Lower leg skin (tissue), 4 donors: ENCODE measurements around the gene PISD. TPM values are rescaled to one million over a fixed set of nuclear protein-coding genes. Genes with fewer than 3 reads are reported as not detected.

Experiments used
- DNase-seq, 2 donors: peaks; one replicate each; pipeline ENCODE4 v3.0.0-alpha.2; 2019; ENCODE audit warnings: low spot score in 2 of 2
- H3K4me3 ChIP-seq: fragments of 200-600 bp; sonication (generic); 2 replicates; pipeline ENCODE4 v1.5.1; 2017; ENCODE audit warnings: mild to moderate bottlenecking, low read depth; ENCODE audit not compliant: poor library complexity, severe bottlenecking
- CTCF ChIP-seq, 3 donors: fragments of 450-650 bp; IDR thresholded peaks; one replicate each; pipeline ENCODE4 v1.5.1; 2016; ENCODE audit warnings: antibody characterized with exemption in 3 of 3, mild to moderate bottlenecking in 3 of 3, moderate library complexity in 2 of 3
- POLR2A ChIP-seq, 2 donors: fragments of 450-650 bp; IDR thresholded peaks; one replicate each; pipeline ENCODE4 v1.6.1; 2016 to 2017; ENCODE audit warnings: antibody characterized with exemption in 2 of 2, mild to moderate bottlenecking in 1 of 2, moderate library complexity in 1 of 2
- WGBS, 2 donors: methylation state at CpG; one replicate each; pipeline ENCODE4 v1.1.5; 2018; 5-methylcytosine and 5-hydroxymethylcytosine counted together
- intact Hi-C: fragments of 100-400 bp; cut with DNase I; formaldehyde crosslinking; loops from one replicate; pipeline ENCODE4 v1.15.0; 2023; ENCODE audit warnings: low total_unique reads
- total RNA-seq, 4 donors: library from RNA; depleted of rRNA; stranded (reverse); fragments of >200 nt; gene quantifications; one replicate each; pipeline ENCODE4 v1.1.0, GENCODE V29; 2016

The PISD gene
- total RNA-seq, 4 donors from 2014 or later = 32.0 to 62.5 (median 45.5) TPM

- DNase-seq = no peak
- TF ChIP-seq CTCF (IDR thresholded peaks at IDR 0.05) (no peak), POLR2A (IDR thresholded peaks at IDR 0.05) (no peak)
- WGBS, 2 donors = 72 to 75% methylated on average over 5 of the region's 5 CpGs
- H3K4me3 ChIP-seq = no peak overlapping the region
- intact Hi-C loops = no loop called here
Observed at GRCh38 chr22:31618471-31619176, 43.4 kb downstream of the PISD start.

GRCh38 chr22:31618057-31618456, 44.0 kb downstream of the PISD start:
- TF ChIP-seq CTCF (IDR thresholded peaks at IDR 0.05) = no peak
- TF ChIP-seq POLR2A (IDR thresholded peaks at IDR 0.05) = no peak
- H3K4me3 ChIP-seq = no peak overlapping the region
- no peak for DNase-seq
- WGBS, 2 donors = 44 to 49% methylated on average over 16 to 17 of the region's 17 CpGs
- intact Hi-C loops = no loop called here

- 74 to 75% methylated on average over 8 to 9 of the region's 9 CpGs for WGBS, 2 donors
- H3K4me3 ChIP-seq = no peak overlapping the region
- intact Hi-C loops = no loop called here
- TF ChIP-seq POLR2A (IDR thresholded peaks at IDR 0.05) = no peak
- no peak for TF ChIP-seq CTCF (IDR thresholded peaks at IDR 0.05)
- no peak for DNase-seq
Observed at GRCh38 chr22:31616315-31616980, 45.6 kb downstream of the PISD start.

GRCh38 chr22:31615940-31616314, 46.1 kb downstream of the PISD start:
- intact Hi-C loops = no loop called here
- DNase-seq = no peak
- TF ChIP-seq CTCF (IDR thresholded peaks at IDR 0.05) (no peak), POLR2A (IDR thresholded peaks at IDR 0.05) (no peak)
- 66 to 71% methylated on average over 4 of the region's 4 CpGs for WGBS, 2 donors
- no peak overlapping the region for H3K4me3 ChIP-seq

GRCh38 chr22:31615491-31615860, 46.5 kb downstream of the PISD start:
- 68 to 82% methylated on average over 4 of the region's 4 CpGs for WGBS, 2 donors
- intact Hi-C loops = no loop called here

More at GRCh38 chr22:31615491-31615860, 46.5 kb downstream of the PISD start:
- TF ChIP-seq POLR2A (IDR thresholded peaks at IDR 0.05) (no peak), CTCF (IDR thresholded peaks at IDR 0.05) (no peak)
- DNase-seq = no peak
- H3K4me3 ChIP-seq = no peak overlapping the region
